ENCODE results near the gene FLT3.

FLT3 gene

DNA sequence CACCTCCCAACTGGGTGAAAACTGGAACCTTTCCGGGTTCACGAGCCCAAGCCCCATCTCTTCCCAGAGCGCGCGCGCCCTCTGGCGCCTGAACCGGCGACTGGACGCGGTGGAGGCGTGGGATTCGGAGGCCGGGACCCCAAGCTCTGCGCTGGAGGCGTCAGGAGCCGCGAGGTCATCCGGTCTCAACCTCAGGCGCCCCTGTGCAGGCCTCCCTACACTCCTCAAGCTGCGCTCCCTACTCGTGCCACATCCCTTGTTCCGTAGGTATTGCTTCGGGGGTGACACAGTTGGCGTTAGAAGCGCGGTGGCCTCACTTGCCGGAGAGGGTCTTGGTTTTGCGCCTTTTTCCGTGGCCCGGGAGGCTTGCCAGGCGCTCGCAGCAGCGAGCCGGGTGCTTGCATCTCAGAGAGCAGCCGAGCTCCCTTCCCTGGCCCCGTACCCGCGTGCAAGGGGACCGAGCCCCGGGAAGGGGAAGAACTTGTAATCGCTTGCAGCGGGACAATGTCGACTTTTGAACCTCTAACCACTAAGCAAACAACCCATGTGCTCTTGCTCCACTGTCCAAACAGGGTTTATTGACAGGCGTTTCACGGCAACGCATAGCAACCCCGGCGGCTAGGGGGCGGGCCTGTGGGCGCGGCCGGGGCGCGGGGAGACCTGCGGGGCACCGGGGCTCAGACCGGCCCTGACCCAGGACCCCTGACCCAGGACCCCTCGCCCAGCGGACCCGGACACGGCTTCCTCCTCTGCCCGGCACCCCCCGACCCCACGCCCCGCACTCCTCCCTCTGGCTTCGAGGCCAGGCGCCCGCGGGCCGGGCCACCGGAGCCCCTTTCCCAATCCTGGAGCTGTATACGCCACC lies 139.8 kb downstream of the FLT3 start:
- Histone ChIP-seq H3K4me3 (ENCODE audit: low read length in 2 of 2) (peak overlapping the region; percentile 53 to 58), H3K4me1 (ENCODE audit: control insufficient read depth, insufficient read depth, low read length) (peaks cover 15% of the 10 kb centered on the region), H3K9me3 (ENCODE audit: control insufficient read depth in 2 of 2, low read length in 2 of 2) (no peaks in the 10 kb centered on the region), H3K27me3 (ENCODE audit: control insufficient read depth in 1 of 2, insufficient read depth in 2 of 2, low read length in 2 of 2) (peaks cover 53 to 66% of the 10 kb centered on the region in 2 donors), H3K9ac (ENCODE audit: low read length in 2 of 2) (no peak overlapping the region), H3K27ac (ENCODE audit: low read length) (no peak overlapping the region), H3K36me3 (ENCODE audit: control insufficient read depth in 2 of 2, insufficient read depth in 2 of 2, low read length in 2 of 2) (no peaks in the 10 kb centered on the region)

DNA sequence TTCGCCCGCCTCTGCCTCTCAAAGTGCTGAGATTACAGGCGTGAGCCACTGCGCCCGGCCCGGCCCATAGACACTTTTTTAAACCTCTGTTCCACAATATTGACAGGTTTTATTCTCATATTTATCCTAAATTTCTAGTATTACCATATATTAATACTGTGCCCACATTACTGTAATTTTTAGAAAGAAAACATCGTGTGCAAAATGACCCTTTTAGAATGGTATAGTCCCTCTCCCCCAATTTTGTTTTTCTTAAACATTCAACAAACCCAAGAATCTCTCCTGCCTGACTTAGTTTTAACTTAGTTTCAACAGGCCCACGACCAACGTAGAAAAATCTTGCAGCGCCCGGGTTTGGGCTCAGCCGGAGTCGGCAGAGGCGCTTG lies 140.4 kb downstream of the FLT3 start:
- peaks cover 51 to 66% of the 10 kb centered on the region in 2 donors for H3K27me3 ChIP-seq (ENCODE audit: control insufficient read depth in 1 of 2, insufficient read depth in 2 of 2, low read length in 2 of 2)
- H3K4me1 ChIP-seq (ENCODE audit: control insufficient read depth, insufficient read depth, low read length): peaks cover 15% of the 10 kb centered on the region
- H3K36me3 ChIP-seq (ENCODE audit: control insufficient read depth in 2 of 2, insufficient read depth in 2 of 2, low read length in 2 of 2): no peaks in the 10 kb centered on the region
- H3K4me3 ChIP-seq (ENCODE audit: low read length in 2 of 2): peak overlapping the region in 1 of 2 donors; percentile 58
- no peak overlapping the region for H3K9ac ChIP-seq (ENCODE audit: low read length in 2 of 2)
- H3K9me3 ChIP-seq (ENCODE audit: control insufficient read depth in 2 of 2, low read length in 2 of 2): no peaks in the 10 kb centered on the region
- H3K27ac ChIP-seq (ENCODE audit: low read length): no peak overlapping the region

DNA sequence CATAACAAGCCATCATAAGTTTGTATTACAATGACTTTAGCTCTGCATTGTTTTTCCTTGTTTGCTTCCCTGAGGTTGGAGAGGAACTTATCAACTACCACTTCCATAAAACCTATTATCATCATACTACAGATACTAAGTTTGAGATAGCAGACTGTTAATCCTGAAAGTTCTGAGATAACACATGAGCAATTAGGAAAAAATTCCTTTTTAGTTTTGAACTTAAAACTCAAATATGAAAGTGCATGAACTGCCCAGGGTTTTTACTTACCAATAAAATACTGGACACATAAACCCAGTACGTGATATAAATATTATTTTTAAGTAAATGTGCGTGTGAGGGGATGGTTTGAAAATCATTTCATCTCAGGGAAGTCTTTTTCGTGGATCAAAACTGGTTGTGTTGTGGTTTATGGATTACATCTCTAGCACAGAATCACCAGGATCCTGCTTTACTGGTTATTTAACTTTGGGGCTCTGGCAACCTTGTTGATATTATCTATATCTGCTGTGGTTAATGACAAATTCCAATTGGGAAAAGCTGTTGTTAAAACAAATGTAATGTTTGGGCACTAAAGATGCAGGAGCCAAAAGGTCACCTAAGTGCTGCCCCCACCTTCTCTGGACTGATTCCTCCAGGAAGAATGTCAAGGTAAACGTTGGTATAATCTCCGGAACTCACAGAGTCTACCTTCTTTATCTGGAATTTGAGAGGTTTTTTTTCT lies 143.6 kb downstream of the FLT3 start:
- Histone ChIP-seq H3K9me3 (ENCODE audit: control insufficient read depth in 2 of 2, low read length in 2 of 2) (no peaks in the 10 kb centered on the region), H3K36me3 (ENCODE audit: control insufficient read depth in 2 of 2, insufficient read depth in 2 of 2, low read length in 2 of 2) (no peaks in the 10 kb centered on the region), H3K9ac (ENCODE audit: low read length in 2 of 2) (no peak overlapping the region), H3K27ac (ENCODE audit: low read length) (no peak overlapping the region), H3K4me3 (ENCODE audit: low read length in 2 of 2) (no peak overlapping the region), H3K27me3 (ENCODE audit: control insufficient read depth in 1 of 2, insufficient read depth in 2 of 2, low read length in 2 of 2) (peaks cover 47 to 84% of the 10 kb centered on the region in 2 donors), H3K4me1 (ENCODE audit: control insufficient read depth, insufficient read depth, low read length) (peaks cover 23% of the 10 kb centered on the region)

DNA sequence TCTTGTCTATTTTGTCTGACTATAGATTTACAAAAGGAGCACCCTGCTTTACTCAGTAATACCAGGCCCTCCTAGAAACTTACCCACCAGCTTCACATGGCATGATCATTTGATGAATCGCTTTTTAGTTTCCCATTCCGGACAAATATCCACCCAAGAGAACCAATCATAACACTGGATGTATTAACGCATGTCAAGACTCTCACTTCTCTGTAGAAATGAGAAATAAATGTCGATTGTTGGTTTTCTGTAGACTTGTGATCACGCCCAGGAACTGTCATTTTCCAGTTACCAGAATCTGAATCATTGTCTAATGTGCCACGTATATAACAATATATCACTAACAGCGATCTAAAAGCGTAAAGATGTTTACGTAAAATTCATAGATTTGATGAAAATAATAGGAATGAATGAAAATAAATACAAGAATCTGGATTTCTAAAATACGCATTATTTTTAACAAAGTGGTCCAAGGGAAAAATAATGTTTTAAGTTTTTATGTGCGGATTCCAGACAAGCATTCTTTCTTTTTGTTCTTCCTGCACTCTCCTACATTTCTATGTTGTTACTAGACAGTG lies 145.3 kb downstream of the FLT3 start:
- Histone ChIP-seq H3K36me3 (ENCODE audit: control insufficient read depth in 2 of 2, insufficient read depth in 2 of 2, low read length in 2 of 2) (no peaks in the 10 kb centered on the region), H3K4me1 (ENCODE audit: control insufficient read depth, insufficient read depth, low read length) (peaks cover 12% of the 10 kb centered on the region), H3K9ac (ENCODE audit: low read length in 2 of 2) (no peak overlapping the region), H3K27me3 (ENCODE audit: control insufficient read depth in 1 of 2, insufficient read depth in 2 of 2, low read length in 2 of 2) (peaks cover 41 to 68% of the 10 kb centered on the region in 2 donors), H3K27ac (ENCODE audit: low read length) (no peak overlapping the region), H3K4me3 (ENCODE audit: low read length in 2 of 2) (no peak overlapping the region), H3K9me3 (ENCODE audit: control insufficient read depth in 2 of 2, low read length in 2 of 2) (no peaks in the 10 kb centered on the region)

DNA sequence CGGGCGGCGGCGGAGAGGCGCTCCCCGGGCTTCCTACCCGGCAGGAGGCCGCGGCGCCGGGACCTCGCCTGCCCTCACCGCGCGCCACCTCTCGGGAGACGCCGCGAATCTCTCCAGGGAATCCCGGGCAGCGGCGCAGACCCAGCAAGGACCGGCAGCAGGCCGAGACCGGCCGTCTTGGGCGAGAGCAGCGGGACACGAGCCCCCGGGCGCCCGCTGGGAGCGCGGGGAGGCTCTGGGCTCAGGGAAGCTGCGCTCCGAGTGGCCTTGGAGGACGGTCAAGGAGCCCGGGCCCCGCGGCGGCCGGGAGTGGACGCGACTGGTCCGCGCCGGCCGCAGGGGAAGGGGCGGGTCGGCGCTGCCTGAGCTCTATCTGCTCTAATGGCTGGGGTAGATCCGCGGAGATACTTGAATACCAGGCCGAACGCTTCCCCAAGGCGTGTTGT lies 145.9 kb downstream of the FLT3 start:
- H3K4me3 ChIP-seq (ENCODE audit: low read length in 2 of 2): peak overlapping the region; percentile 35 to 64

DNA sequence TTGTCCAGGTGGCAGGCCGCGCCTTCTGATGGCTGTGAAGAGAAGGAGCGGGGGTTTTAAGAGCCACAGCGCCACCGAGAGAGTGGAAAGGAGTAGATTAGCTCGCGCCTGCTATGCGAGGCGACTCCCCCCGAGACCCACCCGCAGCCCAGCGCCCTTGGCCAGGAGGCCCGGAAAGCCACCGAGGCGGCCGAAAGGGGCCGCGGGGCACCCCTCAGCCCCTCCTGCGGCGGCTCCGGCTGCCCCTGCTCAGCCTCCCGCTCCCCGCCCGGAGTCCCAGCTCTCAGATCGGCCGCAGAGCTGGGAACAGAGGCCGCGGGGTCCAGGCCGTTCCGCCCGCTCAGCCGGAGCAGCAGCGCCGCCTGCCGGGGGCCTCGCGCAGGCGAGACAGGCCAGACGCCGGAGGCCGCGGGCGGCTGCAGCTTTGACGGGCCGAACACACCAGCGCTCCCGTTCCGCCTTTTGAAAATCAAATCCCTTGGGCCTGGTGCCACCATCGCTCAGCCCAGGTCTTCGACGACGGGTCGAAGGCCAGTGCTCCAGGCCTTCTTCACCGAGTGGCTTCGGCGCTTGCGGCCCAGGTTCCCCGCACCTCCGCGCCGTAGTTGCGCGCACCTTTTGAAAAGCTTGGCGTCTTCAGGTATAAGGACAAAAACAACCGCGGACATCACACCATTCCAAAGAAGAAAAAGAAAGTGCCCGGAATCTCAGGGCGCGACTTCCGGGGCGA lies 146.5 kb downstream of the FLT3 start:
- Histone ChIP-seq H3K4me1 (ENCODE audit: control insufficient read depth, insufficient read depth, low read length) (peaks cover 9% of the 10 kb centered on the region), H3K4me3 (ENCODE audit: low read length in 2 of 2) (peak overlapping the region; percentile 35 to 64), H3K9me3 (ENCODE audit: control insufficient read depth in 2 of 2, low read length in 2 of 2) (no peaks in the 10 kb centered on the region), H3K27me3 (ENCODE audit: control insufficient read depth in 1 of 2, insufficient read depth in 2 of 2, low read length in 2 of 2) (peaks cover 31 to 56% of the 10 kb centered on the region in 2 donors), H3K27ac (ENCODE audit: low read length) (no peak overlapping the region), H3K36me3 (ENCODE audit: control insufficient read depth in 2 of 2, insufficient read depth in 2 of 2, low read length in 2 of 2) (no peaks in the 10 kb centered on the region), H3K9ac (ENCODE audit: low read length in 2 of 2) (peak overlapping the region in 1 of 2 donors; percentile 13)

More for the DNA sequence above, 145.9 kb downstream of the FLT3 start:
- Histone ChIP-seq H3K9me3 (ENCODE audit: control insufficient read depth in 2 of 2, low read length in 2 of 2) (no peaks in the 10 kb centered on the region), H3K27ac (ENCODE audit: low read length) (no peak overlapping the region), H3K9ac (ENCODE audit: low read length in 2 of 2) (no peak overlapping the region), H3K27me3 (ENCODE audit: control insufficient read depth in 1 of 2, insufficient read depth in 2 of 2, low read length in 2 of 2) (peaks cover 36 to 62% of the 10 kb centered on the region in 2 donors), H3K4me1 (ENCODE audit: control insufficient read depth, insufficient read depth, low read length) (peaks cover 10% of the 10 kb centered on the region), H3K36me3 (ENCODE audit: control insufficient read depth in 2 of 2, insufficient read depth in 2 of 2, low read length in 2 of 2) (no peaks in the 10 kb centered on the region)

Measured in stomach smooth muscle (tissue), 2 donors.